ENCODE measurements around the gene RRAS2. TPM values are rescaled to one million over a fixed set of nuclear protein-coding genes. Genes with fewer than 3 reads are reported as not detected.

RRAS2 gene
- total RNA-seq, 1 donor from 2014 or later, result 36.0 TPM

DNA sequence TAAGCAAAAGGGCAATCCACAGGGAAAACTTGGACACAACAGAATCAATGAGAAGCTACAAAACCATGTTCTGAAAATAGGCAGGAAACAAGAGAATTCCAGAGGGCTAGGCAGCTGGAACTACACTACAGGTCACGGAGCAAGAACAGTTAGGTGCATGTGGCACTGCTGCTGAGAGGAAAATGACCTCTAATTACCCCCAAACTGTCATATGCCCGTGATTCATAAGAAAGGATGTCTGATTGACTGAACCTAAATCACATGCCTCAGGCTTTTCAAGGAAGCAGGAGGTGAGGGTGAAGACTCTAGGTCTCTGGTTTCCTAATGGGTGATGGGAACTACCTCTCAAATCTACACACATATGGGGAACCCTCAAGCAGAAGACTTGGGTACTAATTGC, 17.9 kb upstream of the RRAS2 start:
- DNase-seq (ENCODE audit: extremely low spot score, unreplicated experiment), result no peak
- no peak overlapping the region for H3K27ac Mint-ChIP-seq
- H3K36me3 Mint-ChIP-seq, result no peaks in the 10 kb centered on the region
- H3K4me3 Mint-ChIP-seq, result no peak overlapping the region
- H3K4me1 Mint-ChIP-seq (ENCODE audit: unreplicated experiment), result no peaks in the 10 kb centered on the region
- peaks cover 52% of the 10 kb centered on the region for H3K27me3 Mint-ChIP-seq
- H3K9me3 Mint-ChIP-seq, result no peaks in the 10 kb centered on the region
- no peak for TF ChIP-seq CTCF (conservative IDR thresholded peaks at IDR 0.05)

GRCh38 chr11:14374922-14375830, 16.2 kb upstream of the RRAS2 start:
- Mint-ChIP-seq H3K9me3 (no peaks in the 10 kb centered on the region), H3K36me3 (no peaks in the 10 kb centered on the region), H3K27me3 (peaks cover 37% of the 10 kb centered on the region), H3K4me3 (no peak overlapping the region), H3K4me1 (ENCODE audit: unreplicated experiment) (no peaks in the 10 kb centered on the region), H3K27ac (no peak overlapping the region)
- DNase-seq (ENCODE audit: extremely low spot score, unreplicated experiment), result no peak
- peak; percentile 26 for TF ChIP-seq CTCF (conservative IDR thresholded peaks at IDR 0.05)

DNA sequence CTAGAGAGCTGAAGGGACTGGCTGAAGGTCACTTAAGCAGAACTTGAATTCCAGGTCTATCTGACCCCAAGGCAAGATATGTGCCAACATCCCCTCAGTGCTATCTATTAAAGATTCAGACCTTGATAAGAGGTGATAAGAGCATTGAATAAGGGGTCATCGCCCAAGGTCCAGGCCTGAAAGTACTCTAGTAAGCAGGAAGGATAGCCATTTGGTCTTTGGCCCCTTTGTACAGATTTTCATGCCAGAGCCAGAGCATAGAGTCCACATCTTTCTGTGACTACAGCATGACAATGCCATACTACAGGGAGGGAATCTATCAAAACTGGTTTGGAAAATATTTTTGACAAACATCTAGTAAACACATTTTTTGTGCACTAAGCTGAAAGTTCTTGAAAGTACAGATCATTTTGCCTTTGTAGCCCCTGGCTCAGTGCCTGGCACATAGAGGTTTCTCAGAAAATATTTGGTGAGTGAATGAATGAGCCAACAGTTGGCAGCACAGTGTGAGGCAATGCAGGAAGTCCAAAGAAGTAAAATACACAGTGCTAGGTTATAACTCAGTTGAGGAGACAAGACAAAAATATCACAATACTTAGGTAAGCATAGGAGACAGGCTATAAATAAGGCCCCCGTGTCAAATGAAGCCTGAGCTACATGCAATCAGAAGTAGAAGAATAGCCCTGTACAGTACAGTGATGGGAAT, 15.1 kb upstream of the RRAS2 start:
- no peaks in the 10 kb centered on the region for H3K4me1 Mint-ChIP-seq (ENCODE audit: unreplicated experiment)
- TF ChIP-seq CTCF (conservative IDR thresholded peaks at IDR 0.05), result no peak
- no peaks in the 10 kb centered on the region for H3K36me3 Mint-ChIP-seq
- H3K4me3 Mint-ChIP-seq, result no peak overlapping the region
- DNase-seq (ENCODE audit: extremely low spot score, unreplicated experiment), result no peak
- no peak overlapping the region for H3K27ac Mint-ChIP-seq
- peaks cover 26% of the 10 kb centered on the region for H3K27me3 Mint-ChIP-seq
- H3K9me3 Mint-ChIP-seq, result no peaks in the 10 kb centered on the region

DNA sequence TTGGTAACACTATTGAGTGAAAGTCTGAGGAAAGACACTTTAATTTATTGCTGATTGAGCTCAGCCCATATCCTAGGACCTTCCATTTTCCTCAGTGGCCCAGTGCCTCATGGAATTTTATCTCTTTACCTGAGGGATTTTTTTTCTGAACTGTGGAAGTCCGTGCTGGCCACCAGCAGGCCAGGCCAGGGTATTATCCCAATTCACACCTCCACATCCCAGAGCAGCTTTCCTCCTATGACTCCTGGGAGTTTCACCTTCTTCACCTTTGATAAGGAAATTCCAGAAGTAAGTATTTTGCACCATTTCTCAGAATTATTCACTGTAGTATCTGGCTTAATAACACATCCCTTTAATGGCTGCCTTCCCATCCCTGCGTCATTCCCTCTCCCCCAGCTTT, 13.0 kb upstream of the RRAS2 start:
- H3K4me1 Mint-ChIP-seq (ENCODE audit: unreplicated experiment), result no peaks in the 10 kb centered on the region
- no peak for TF ChIP-seq CTCF (conservative IDR thresholded peaks at IDR 0.05)
- H3K4me3 Mint-ChIP-seq, result no peak overlapping the region

GRCh38 chr11:14371249-14371648, 12.3 kb upstream of the RRAS2 start:
- DNase-seq (ENCODE audit: extremely low spot score, unreplicated experiment), result no peak
- Mint-ChIP-seq H3K4me3 (no peak overlapping the region), H3K27me3 (peaks cover 5% of the 10 kb centered on the region), H3K9me3 (no peaks in the 10 kb centered on the region), H3K36me3 (no peaks in the 10 kb centered on the region), H3K27ac (no peak overlapping the region), H3K4me1 (ENCODE audit: unreplicated experiment) (no peaks in the 10 kb centered on the region)
- TF ChIP-seq CTCF (conservative IDR thresholded peaks at IDR 0.05), result no peak

More for the DNA sequence above, 13.0 kb upstream of the RRAS2 start:
- no peak overlapping the region for H3K27ac Mint-ChIP-seq
- no peaks in the 10 kb centered on the region for H3K36me3 Mint-ChIP-seq
- DNase-seq (ENCODE audit: extremely low spot score, unreplicated experiment), result no peak
- H3K9me3 Mint-ChIP-seq, result no peaks in the 10 kb centered on the region
- peaks cover 12% of the 10 kb centered on the region for H3K27me3 Mint-ChIP-seq

Data from type B pancreatic cell (in vitro differentiated cells).